ENCODE measurements around the gene ITPK1. TPM values are rescaled to one million over a fixed set of nuclear protein-coding genes. Genes with fewer than 3 reads are reported as not detected.

Gene ITPK1
- total RNA-seq, 2 experiments from 2014 or later = 63.7 to 71.0 TPM

DNA sequence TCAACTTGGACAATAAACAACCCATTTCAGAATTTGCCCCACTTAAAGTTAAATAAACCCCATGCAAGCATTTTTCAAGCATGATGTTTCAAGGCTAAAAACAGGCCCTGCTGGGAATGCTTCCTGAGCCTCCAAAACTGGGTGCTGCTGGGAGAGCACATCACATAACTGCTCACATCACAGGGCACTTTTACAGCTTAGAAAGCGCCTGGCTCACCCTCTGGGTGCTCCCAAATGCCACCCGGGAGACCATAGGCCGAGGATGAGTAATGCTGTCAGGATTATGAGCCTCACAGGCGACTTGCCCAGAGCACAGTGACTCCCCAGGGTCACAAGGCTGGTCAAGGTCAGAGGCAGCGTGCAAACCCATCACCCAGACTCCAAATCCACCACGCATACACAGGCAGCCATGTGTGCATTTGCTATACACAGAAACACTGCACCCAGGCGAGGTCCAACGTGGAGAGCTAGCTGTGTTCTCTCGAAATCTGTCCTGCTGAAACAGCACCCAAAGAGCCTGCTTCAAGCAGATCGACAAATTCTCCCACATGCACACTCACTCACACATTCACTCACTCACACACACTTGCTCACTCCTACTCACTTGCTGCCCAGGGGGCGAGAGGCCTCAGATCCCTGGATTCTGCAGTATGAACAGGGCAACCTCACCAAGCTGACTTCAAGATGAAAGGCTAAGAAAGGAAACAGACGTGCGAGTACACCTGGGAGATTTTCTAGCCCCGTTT is 58.7 kb downstream of the ITPK1 start:
- no peak overlapping the region for H3K27ac Mint-ChIP-seq
- POLR2A ChIA-PET = no interaction called here

DNA sequence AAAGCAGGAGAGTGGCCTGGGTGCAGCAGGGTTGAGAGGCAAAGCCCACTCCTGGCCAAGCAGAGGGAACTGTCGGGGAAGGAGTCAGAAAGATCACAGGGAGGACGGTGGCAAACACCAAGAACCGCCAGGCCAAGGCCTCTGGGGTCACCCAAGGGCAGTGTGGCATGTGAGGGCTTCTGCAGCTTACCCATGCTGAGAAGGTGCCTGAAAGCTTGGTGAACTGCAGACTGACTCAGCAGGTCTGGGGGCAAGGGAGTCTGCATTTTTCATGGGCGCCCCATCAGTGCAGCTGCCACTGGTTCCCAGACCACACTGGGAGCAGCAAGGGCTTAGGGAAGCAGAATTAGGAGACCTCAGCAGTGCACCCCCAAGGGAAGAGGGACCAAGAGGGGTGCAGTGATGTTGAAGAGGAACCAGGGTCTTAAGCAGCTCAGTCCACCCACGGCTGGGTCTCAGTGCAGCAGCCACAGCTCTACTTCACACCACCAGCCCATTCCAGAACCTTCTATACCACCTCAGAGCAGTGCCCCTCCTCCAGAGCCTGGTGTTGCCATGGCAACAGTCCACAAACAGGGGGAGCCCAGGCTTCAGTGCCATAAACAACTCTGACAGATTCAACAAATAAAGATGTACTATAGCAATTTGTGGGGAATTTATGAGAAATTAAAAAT is 59.4 kb downstream of the ITPK1 start:
- Mint-ChIP-seq H3K27me3 (no peaks in the 10 kb centered on the region), H3K4me1 (peaks cover 18% of the 10 kb centered on the region), H3K27ac (no peak overlapping the region), H3K9me3 (no peaks in the 10 kb centered on the region), H3K4me3 (no peak overlapping the region), H3K36me3 (ENCODE audit: low read depth) (no peaks in the 10 kb centered on the region)
- POLR2A ChIA-PET = no interaction called here
- no peak for DNase-seq
- CTCF ChIA-PET = no interaction called here

More for the DNA sequence above, 58.7 kb downstream of the ITPK1 start:
- Mint-ChIP-seq H3K9me3 (no peaks in the 10 kb centered on the region), H3K4me1 (peaks cover 18% of the 10 kb centered on the region), H3K4me3 (no peak overlapping the region), H3K27me3 (no peaks in the 10 kb centered on the region), H3K36me3 (ENCODE audit: low read depth) (no peaks in the 10 kb centered on the region)
- CTCF ChIA-PET = no interaction called here
- no peak for DNase-seq

DNA sequence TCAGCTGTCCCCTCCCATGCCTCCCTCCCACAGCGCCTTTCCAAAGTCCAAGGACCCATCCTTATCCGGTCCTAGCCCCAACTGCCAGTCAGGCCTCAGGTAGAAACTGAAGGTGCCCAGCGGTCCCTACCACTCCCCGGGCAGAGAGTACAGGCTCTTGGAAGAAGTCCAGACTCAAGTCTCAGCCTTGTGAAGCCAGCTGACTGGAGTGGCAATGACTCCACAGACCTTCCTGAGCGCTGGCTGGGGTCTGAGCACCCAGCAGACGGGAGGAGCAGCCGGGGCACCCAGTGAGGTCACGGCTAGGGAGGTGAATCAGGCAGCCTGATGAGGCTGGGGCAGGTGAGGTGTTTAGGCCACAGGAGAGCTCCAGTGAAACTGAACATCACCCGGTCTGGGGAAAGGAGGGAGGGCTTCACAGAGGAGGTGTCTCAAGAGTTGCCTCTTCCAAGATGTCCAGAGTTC is 60.0 kb downstream of the ITPK1 start:
- CTCF ChIA-PET = no interaction called here
- no peak overlapping the region for H3K4me3 Mint-ChIP-seq
- H3K27me3 Mint-ChIP-seq = no peaks in the 10 kb centered on the region
- no peaks in the 10 kb centered on the region for H3K9me3 Mint-ChIP-seq
- H3K36me3 Mint-ChIP-seq (ENCODE audit: low read depth) = no peaks in the 10 kb centered on the region
- no peak for DNase-seq
- POLR2A ChIA-PET = no interaction called here
- H3K4me1 Mint-ChIP-seq = peaks cover 14% of the 10 kb centered on the region
- H3K27ac Mint-ChIP-seq = no peak overlapping the region

DNA sequence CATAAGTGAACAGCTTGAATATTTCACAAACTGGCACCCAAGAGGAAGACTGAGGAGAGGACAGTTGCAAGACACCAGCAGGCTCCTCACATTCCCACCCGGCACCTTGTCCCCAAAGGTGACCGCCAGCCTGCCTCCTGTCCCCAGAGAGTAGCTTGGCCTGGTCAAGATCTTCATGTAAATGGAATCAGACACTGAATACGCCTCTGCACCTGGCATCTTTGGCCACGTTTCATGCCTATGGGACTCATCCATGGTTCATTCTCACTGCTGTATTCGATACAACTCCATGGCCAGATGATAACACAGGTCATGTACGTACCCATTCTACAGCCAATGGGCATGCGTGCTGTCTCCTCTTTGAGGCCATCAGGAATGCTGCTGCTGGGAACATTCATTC is 60.8 kb downstream of the ITPK1 start:
- DNase-seq = no peak
- CTCF ChIA-PET = interaction anchor here (1.3 kb wide), 1 partner anchor 17 kb away, joined by 3 read pairs; no protein-coding TSS in a partner anchor
- no peak overlapping the region for H3K27ac Mint-ChIP-seq
- no peaks in the 10 kb centered on the region for H3K9me3 Mint-ChIP-seq
- no peaks in the 10 kb centered on the region for H3K36me3 Mint-ChIP-seq (ENCODE audit: low read depth)
- peaks cover 6% of the 10 kb centered on the region for H3K4me1 Mint-ChIP-seq
- POLR2A ChIA-PET = no interaction called here
- H3K27me3 Mint-ChIP-seq = no peaks in the 10 kb centered on the region
- no peak overlapping the region for H3K4me3 Mint-ChIP-seq

DNA sequence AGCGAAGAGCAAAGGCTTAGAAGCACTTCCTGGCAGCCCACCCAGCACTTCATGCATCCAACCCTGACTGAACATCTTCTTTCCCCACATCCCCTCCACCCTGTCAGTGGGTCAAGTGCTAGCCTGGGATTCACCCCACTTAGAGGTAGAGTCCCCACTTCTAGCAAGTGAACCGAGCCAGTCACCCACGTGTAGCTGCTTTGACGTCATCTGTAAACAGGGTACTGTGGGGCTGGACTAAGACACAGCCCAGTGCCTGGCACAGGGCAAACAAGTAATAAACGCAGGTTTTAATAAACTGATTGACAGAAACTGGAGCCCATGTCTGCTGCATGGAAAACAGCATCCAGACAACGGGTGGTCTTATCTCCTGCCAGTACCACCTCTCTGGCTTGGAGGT is 61.7 kb downstream of the ITPK1 start:
- ChIA-PET POLR2A (no interaction called here), CTCF (interaction anchor here (1.3 kb wide), 1 partner anchor 18 kb away, joined by 3 read pairs; no protein-coding TSS in a partner anchor)
- no peaks in the 10 kb centered on the region for H3K9me3 Mint-ChIP-seq
- H3K27ac Mint-ChIP-seq = no peak overlapping the region
- H3K4me1 Mint-ChIP-seq = peaks cover 5% of the 10 kb centered on the region
- H3K4me3 Mint-ChIP-seq = no peak overlapping the region
- no peaks in the 10 kb centered on the region for H3K27me3 Mint-ChIP-seq
- H3K36me3 Mint-ChIP-seq (ENCODE audit: low read depth) = no peaks in the 10 kb centered on the region
- no peak for DNase-seq

DNA sequence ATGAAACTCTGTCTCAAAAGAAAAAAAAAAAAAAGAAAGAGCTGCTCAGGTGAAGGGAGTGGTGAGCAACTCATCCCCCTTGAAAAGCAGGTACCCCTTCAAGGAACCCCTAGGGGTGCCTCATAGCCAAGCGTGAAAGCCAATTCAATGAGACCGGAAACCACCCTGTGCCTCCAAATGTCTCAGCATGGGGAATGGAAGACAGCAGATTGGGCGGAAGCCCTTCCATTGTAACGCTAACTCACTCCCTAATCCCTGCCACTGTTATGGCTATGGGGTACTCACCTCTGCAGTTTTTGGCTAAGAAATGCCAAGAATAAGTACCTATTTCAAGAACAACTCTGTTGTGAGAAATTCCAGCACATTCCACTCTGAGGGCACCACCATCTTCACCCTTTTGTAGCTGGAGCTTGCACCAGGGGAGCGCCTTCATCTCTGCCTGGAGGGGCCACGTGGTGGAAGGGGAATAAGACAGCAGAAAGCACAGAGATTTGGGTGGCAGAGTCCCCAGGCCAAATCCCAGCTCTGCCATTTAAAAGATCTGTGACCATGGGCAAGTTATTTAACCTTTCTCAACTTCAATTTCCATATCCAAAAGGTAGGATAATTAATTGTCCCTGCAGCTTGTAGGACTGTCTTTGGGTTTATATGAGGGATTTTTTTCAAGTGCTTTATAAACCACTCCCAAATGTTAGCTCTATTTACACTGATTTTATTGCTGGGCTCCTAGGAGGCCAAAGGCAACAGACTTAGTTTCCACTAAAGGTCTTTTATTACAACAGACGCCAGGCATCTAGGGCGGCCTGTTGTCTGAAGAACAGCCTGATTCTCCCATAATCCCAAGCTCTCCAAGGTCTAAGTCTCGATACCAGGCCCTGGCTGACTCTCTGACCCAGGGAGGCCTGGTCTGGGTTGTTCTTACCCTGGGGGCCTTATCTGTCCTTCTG is 63.9 kb downstream of the ITPK1 start:
- H3K4me1 Mint-ChIP-seq = no peaks in the 10 kb centered on the region
- peaks cover 2% of the 10 kb centered on the region for H3K36me3 Mint-ChIP-seq (ENCODE audit: low read depth)
- DNase-seq = no peak
- POLR2A ChIA-PET = no interaction called here
- CTCF ChIA-PET = no interaction called here
- no peaks in the 10 kb centered on the region for H3K27me3 Mint-ChIP-seq
- no peaks in the 10 kb centered on the region for H3K9me3 Mint-ChIP-seq
- no peak overlapping the region for H3K27ac Mint-ChIP-seq
- no peak overlapping the region for H3K4me3 Mint-ChIP-seq

DNA sequence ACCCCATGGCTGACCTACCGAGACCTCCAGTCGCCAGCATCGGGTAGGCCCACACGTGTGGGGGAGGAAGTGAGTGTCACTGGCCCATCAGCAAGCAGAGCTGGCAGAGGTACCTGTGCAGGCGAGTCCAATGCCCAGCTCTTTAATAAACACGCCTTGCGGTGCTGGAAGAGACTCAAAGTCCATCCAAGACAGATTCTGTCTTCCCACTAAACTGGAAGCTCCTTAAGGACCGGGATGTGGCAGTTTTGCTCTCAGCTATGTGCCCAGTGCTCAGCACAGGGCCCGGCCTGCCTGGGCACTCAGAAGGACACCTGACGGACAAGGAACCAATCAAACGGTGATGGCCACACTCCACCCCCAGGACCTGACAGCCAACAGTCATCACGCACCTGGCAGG is 65.0 kb downstream of the ITPK1 start:
- H3K27ac Mint-ChIP-seq = no peak overlapping the region
- POLR2A ChIA-PET = no interaction called here
- no peaks in the 10 kb centered on the region for H3K27me3 Mint-ChIP-seq
- CTCF ChIA-PET = interaction anchor here (0.8 to 1.0 kb wide), 2 partner anchors 13 kb away, joined by 3 read pairs; no protein-coding TSS in a partner anchor
- no peak for DNase-seq
- H3K9me3 Mint-ChIP-seq = no peaks in the 10 kb centered on the region
- H3K36me3 Mint-ChIP-seq (ENCODE audit: low read depth) = peaks cover 2% of the 10 kb centered on the region
- no peak overlapping the region for H3K4me3 Mint-ChIP-seq
- no peaks in the 10 kb centered on the region for H3K4me1 Mint-ChIP-seq

DNA sequence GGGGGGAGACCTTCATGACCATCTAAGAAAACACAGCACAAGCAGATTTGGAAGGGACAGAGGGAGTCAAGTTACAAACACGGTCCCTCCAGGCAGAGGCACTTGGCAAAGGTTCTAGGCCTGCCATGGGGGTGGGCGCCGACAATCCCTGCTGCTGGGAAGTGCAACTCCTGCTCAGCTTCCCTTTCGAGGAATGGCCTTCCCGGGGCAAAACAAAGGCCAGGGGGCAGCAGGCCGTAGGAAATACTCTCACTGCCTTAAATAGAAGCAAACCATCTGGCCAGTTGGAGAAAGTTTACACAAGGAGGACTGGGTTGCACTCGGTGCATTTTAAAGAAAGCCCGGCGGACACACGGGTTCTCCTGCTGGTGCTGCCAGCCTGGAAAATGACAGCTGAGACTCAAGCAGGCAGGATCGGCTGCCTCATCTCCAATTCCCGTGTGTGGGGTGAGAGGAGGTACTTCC is 65.8 kb downstream of the ITPK1 start:
- Mint-ChIP-seq H3K36me3 (ENCODE audit: low read depth) (peaks cover 2% of the 10 kb centered on the region), H3K4me1 (no peaks in the 10 kb centered on the region), H3K4me3 (no peak overlapping the region), H3K27me3 (no peaks in the 10 kb centered on the region), H3K9me3 (no peaks in the 10 kb centered on the region), H3K27ac (no peak overlapping the region)
- DNase-seq = no peak
- CTCF ChIA-PET = no interaction called here
- POLR2A ChIA-PET = no interaction called here

DNA sequence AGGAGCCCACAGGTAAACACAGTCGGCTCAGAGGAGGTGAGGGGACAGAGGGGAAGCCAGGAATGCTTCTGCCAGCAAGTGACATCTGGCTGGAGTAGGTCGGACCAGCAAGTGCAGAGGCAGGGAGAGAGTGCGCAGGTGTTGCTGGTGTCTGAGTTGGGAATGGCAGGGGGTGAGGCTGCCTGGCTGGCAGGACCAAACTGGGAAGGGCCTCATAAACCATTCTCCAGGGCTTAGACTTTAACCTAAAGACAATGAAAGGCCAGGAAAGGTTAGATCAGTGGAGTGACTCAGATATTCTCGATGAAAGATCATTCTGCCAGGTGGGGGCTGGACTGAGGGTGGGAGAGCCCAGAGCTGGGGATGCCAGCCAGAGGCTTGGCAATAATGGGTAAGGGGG is 66.4 kb downstream of the ITPK1 start:
- no peaks in the 10 kb centered on the region for H3K9me3 Mint-ChIP-seq
- no peaks in the 10 kb centered on the region for H3K27me3 Mint-ChIP-seq
- CTCF ChIA-PET = no interaction called here
- no peak overlapping the region for H3K4me3 Mint-ChIP-seq
- POLR2A ChIA-PET = no interaction called here
- peaks cover under 1% of the 10 kb centered on the region for H3K4me1 Mint-ChIP-seq
- H3K36me3 Mint-ChIP-seq (ENCODE audit: low read depth) = peaks cover 2% of the 10 kb centered on the region
- H3K27ac Mint-ChIP-seq = peak overlapping the region; percentile 21
- DNase-seq = no peak

DNA sequence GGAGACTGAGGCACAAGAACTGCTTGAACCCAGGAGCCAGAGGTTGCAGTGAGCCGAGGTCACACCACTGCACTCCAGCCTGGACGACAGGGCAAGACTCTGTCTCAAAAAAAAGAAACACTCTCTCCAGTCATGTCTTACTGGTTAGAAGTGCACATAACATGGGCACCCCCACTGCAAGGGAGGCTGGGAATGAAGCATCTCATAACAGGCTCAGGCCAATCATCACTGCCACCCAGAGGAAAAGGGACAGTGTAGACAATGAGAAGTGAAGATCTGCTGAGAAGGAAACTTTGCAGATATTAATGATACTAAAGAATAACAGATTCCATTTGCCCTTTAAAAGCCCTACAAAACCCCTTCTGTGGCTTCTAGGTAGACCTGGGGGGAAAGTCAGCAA is 66.9 kb downstream of the ITPK1 start:
- DNase-seq = no peak
- H3K36me3 Mint-ChIP-seq (ENCODE audit: low read depth) = peaks cover 2% of the 10 kb centered on the region
- no peak overlapping the region for H3K4me3 Mint-ChIP-seq
- H3K9me3 Mint-ChIP-seq = no peaks in the 10 kb centered on the region
- ChIA-PET CTCF (interaction anchor here (1.5 kb wide), 1 partner anchor 9 kb away, joined by 3 read pairs; no protein-coding TSS in a partner anchor), POLR2A (no interaction called here)
- H3K27ac Mint-ChIP-seq = peak overlapping the region; percentile 21
- H3K4me1 Mint-ChIP-seq = peaks cover 5% of the 10 kb centered on the region
- no peaks in the 10 kb centered on the region for H3K27me3 Mint-ChIP-seq

DNA sequence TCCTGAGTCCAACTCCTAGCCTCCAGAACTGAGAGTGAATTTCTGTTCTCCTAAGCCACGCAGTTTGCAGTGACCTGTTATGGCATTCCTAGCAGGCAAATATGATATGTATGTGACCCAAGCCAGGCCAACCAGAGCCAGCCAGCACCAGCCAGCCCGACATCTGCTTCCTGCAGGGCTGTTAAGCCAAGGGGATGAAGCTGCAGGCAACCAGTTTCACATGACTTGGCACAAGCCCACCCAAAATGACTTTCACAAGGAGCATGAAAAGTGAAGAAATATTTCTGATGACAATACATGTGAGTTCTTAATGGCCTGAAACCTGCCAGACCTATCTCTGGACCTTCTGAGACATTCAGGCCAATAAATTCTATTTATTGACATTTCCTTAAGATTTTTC is 68.1 kb downstream of the ITPK1 start:
- ChIA-PET CTCF (interaction anchor here (1.5 kb wide), 1 partner anchor 10 kb away, joined by 3 read pairs; no protein-coding TSS in a partner anchor), POLR2A (no interaction called here)

DNA sequence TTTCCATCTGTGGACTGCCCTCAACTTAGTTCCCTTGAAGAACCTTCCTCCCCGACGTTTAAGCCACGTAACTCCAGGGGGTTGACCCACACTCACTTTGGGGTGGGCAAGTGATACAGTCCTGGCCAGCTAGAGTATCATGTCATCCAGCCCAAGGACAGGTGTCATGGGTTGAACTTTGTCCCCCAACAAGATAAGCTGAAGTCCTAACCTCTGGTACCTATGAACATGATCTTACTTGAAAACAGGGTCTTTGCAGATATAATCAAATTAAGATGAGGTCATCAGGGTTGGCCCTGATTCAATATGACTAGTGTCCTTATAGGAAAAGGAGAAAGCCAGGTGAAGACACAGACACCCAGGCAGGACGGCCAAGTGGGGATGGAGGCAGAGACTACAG is 68.6 kb downstream of the ITPK1 start:
- no peak overlapping the region for H3K27ac Mint-ChIP-seq
- H3K27me3 Mint-ChIP-seq = no peaks in the 10 kb centered on the region
- POLR2A ChIA-PET = no interaction called here
- peaks cover 13% of the 10 kb centered on the region for H3K4me1 Mint-ChIP-seq
- no peak overlapping the region for H3K4me3 Mint-ChIP-seq
- no peak for DNase-seq
- H3K36me3 Mint-ChIP-seq (ENCODE audit: low read depth) = peaks cover 2% of the 10 kb centered on the region
- CTCF ChIA-PET = interaction anchor here (0.6 to 1.5 kb wide), 2 partner anchors 11 to 91 kb away, joined by 3 read pairs; no protein-coding TSS in a partner anchor
- no peaks in the 10 kb centered on the region for H3K9me3 Mint-ChIP-seq

More for the DNA sequence above, 68.1 kb downstream of the ITPK1 start:
- Mint-ChIP-seq H3K4me1 (peaks cover 13% of the 10 kb centered on the region), H3K4me3 (no peak overlapping the region), H3K27ac (no peak overlapping the region), H3K27me3 (no peaks in the 10 kb centered on the region), H3K36me3 (ENCODE audit: low read depth) (peaks cover 2% of the 10 kb centered on the region), H3K9me3 (no peaks in the 10 kb centered on the region)
- no peak for DNase-seq

DNA sequence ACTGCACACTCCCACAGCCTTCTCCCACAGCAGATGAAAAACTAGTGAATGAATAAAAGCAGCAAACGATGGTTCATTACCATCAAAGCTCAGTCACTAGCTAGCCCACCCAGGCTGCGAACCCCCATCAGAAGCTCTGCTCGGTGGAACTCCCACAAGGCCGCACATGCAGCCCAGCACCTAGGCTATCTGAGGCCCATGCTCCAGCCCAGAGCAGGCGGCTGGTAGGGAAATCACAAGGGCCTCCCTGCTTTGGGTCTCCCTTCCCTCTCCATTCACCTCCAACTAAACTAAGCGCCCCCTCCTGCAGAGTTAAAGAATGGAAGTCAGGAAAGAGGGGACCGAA is 69.0 kb downstream of the ITPK1 start:
- H3K36me3 Mint-ChIP-seq (ENCODE audit: low read depth) = peaks cover 2% of the 10 kb centered on the region
- no peak overlapping the region for H3K27ac Mint-ChIP-seq
- peaks cover 16% of the 10 kb centered on the region for H3K4me1 Mint-ChIP-seq
- no peak overlapping the region for H3K4me3 Mint-ChIP-seq
- POLR2A ChIA-PET = no interaction called here
- no peaks in the 10 kb centered on the region for H3K9me3 Mint-ChIP-seq
- CTCF ChIA-PET = interaction anchor here (0.6 to 1.3 kb wide), 2 partner anchors 12 to 91 kb away, joined by 3 to 4 read pairs; no protein-coding TSS in a partner anchor
- H3K27me3 Mint-ChIP-seq = no peaks in the 10 kb centered on the region
- no peak for DNase-seq

Measured in activated CD4-positive, alpha-beta T cell treated with anti-CD3 and anti-CD28 coated beads, Interleukin-2, amount 10 ng/mL, durations not matched to agents 7 days and 5 days (primary cell).